NCI-H1417 (cell line): ENCODE results near the gene NKAIN2.
"Not testable (repeated sequence)": the region's sequence is repeated elsewhere in the genome, so short reads cannot be mapped to it uniquely, and the experiment has no call there.

Source experiments
- DNase-seq, 3 experiments: peaks; one replicate each; lab custom pipeline; 2025; lab: John Stamatoyannopoulos, UW

NKAIN2 gene

DNA sequence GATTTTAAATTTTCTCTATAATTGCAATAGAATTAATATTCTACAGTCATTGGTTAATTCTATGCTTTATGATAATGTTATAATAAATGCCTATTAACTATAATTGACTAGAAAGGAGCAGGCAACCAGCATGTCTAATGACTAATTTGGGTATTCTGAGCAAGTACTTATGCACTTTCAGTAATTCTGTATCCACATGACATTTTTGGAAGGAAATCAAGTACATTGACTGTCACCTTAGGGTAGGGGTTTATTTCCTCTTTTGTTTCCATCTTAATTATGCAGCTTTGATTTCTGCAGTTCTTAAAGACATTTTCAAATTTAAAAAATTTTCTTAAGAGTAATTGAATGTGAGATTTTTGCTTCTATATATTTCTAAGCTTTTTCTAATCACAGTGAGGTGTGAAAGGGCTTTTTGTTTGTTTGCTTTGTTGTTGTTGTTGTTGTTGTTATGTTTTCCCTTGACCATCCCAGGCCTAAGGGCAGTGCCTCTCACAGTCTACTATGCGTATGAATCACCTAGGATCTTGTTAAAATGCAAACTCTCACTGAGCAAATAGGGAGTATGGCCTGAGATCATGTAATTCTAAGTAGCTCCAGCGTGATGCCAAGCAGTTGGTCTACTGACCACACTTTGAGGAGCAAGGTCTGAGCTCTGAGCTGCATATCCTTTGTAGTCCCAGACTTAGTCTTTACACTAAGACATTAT lies 691.4 kb downstream of the NKAIN2 start:
- no peak for DNase-seq

DNA sequence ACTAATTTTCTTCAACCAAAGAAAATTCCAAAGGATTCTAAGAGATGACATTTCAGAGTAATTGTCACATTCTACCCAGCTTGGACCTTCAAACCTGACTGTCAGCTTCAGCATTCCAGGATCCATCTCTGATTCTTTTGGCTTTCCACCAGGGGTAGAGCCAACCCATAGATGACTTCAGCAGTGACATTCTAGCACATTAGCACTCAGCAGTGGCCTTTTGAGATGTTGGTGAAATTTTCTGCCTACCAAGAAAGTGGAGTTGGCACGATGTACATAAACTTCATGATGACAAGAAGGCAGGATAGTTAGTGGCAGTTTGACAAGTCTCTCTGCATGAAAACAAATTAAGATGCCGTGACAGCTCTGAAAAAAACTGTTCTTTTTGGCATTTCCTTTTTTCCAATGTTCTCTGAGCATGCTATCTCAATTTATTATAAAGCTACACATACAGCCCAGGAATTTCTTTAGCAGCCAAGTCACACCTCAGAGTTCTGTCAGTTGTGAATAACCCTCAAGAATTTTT lies 692.1 kb downstream of the NKAIN2 start:
- no peak for DNase-seq

DNA sequence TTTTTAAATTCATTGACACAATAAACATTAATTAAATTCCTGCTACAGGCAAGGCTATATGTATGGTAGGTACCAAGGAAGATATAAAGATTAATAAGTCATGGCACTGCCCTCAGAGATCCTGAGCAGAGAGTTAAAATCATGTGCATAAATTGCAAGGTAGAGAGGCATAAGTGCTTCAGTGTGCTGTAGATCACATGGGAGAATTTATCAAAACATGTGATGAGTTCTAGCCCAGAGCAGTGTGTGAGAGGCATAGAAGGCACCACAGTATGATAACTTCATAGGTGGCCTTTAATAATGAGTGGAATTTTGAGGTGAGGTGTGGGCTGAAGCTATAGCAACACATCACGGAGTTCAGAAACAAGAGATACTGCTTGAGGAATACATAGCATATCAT lies 692.7 kb downstream of the NKAIN2 start:
- no peak for DNase-seq

GRCh38 chr6:124512431-124512830 lies 708.8 kb downstream of the NKAIN2 start:
- DNase-seq = no peak

DNA sequence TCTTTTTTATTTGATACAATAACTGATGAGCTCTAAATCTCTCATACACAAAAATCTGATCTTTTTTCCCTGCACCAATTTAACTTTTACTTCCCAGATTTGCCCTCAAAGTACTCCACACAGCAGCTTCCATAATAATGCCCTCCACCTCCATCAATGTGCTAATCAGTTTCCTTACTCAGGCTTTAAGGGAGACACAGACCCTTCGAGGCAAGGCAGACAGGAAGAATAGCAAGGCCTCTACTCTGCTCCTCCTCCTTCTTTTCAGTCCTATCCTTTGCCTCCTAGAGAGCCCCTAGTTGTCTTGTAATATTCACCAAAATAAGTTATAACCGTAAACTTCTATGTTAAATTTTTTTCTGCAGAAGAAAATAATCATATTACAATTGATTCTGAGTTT lies 713.7 kb downstream of the NKAIN2 start:
- DNase-seq = no peak

DNA sequence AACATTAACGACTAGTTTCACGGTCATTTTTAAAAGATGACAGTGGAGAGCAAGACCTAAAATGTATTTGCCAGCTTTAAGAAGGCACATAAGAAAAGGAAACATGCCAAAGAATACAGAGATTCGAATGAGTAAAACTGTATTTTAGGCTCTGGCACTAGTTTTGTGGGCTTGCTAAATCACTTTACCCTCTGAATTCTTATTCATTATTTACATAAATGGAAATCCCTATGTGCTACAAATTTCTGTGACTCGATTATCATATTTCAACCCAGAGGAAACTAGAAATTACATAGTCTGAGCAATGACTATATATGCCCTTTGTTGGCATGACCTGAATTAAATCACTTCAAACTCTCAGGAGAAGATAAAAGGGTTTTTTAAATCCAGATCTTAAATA lies 716.8 kb downstream of the NKAIN2 start:
- DNase-seq = no peak

DNA sequence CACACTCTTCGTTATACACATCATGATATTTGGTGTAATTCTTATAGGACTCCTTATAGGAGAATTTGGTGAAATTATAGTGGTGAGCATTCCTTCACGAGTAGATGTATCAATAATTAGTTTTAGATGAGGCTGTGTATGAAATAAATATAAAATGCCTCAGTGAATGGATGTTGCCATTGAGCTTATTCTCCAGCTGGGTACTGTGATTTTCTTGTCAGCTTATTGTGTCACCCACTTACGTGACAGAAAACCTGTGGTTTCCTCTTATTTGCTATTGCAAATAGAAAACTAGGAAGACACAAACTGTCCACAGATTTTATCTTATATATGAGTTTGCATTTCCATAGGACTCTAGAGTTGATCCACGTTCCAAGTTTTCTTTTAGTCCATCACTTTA lies 718.7 kb downstream of the NKAIN2 start:
- DNase-seq = no peak

- DNase-seq = no peak
Observed at GRCh38 chr6:124524491-124525200, 721.0 kb downstream of the NKAIN2 start.

- no peak for DNase-seq
Observed at GRCh38 chr6:124530926-124531325, 727.3 kb downstream of the NKAIN2 start.

- DNase-seq = peak in 1 of 3 experiments; percentile 36
Observed at GRCh38 chr6:124535299-124535698, 731.6 kb downstream of the NKAIN2 start.

DNA sequence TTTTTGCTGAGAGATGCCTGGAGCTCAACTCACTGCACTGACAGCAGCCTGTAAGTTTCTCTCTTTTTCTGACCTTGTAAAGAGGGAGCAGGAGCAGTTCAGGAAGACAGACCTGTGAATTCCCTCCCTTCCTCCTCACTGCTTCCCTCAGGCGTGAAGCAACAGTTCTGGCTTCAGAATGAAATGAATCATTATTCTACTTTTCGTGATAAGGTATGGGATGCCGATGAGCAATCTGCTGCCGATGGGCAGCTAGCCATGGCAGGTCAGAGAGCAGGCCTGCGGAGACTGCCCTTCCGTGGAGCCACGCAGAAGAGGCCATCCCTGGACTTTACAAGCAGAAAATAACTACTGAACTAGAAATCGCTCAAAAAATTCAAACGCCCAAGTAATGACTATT lies 732.1 kb downstream of the NKAIN2 start:
- peak in 1 of 3 experiments; percentile 10 for DNase-seq

GRCh38 chr6:124536157-124536841 lies 732.6 kb downstream of the NKAIN2 start:
- peak in 1 of 3 experiments; percentile 48 for DNase-seq

DNA sequence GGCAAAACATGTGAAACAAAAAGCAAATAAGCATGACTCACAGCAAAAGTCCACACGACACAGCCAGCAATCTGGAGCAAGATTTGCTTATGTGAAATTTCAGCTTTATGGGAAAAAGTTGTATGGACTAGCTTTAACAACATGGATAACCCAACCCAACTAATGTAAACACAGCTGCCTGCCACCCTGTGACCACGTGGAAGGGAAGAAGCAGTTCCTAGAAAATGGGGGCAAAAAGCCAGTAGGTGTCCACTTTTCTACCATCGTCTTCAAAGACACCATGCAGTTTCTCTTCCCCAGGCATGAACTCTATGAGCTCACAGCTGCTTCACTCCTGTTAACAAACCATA lies 733.2 kb downstream of the NKAIN2 start:
- peak; percentile 24 to 73 (median 48) for DNase-seq

GRCh38 chr6:124539096-124539495 lies 735.4 kb downstream of the NKAIN2 start:
- DNase-seq = no peak

GRCh38 chr6:124541573-124541972 lies 737.9 kb downstream of the NKAIN2 start:
- DNase-seq = peak in 2 of 3 experiments; percentile 12 to 61

DNA sequence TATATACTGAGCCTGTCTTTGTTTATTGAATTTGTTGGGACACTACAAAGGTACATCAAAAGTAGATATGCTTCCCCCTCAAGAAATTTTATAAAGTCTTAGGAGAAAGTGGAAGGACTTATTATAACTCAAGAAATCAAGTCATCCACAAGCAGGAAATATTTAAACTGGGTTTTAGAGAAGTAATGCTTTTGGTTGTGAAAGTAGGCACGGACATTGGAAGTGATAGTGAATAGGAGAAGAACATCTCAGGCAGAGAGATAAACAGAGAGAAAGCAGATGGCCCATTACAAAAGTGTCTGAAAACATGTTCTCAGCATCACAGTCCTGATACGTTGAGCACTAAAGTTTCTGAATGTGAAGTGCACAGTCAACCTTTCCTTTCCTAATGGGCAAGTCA lies 742.9 kb downstream of the NKAIN2 start:
- DNase-seq = peak in 1 of 3 experiments; percentile 7

GRCh38 chr6:124551711-124552233 lies 748.1 kb downstream of the NKAIN2 start:
- no peak for DNase-seq

DNA sequence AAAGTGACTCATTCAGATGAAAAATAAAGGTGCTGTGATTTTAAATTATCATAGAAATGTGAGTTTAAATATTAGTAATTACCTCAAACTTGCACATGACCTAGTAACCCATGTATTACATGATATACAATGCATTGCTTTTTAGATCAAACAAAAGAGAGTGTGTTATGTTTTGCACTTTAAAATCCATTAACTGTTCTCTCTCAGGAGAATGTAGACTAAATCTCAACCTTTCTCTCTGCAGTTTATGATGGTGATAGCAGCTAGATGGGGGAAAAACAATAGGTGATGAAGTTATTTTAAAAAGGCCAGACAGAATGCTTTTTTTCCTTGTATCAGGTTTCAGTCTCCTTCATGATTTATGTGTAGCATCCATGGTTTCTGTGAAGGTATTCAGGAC lies 754.2 kb downstream of the NKAIN2 start:
- DNase-seq = peak in 1 of 3 experiments; percentile 52

DNA sequence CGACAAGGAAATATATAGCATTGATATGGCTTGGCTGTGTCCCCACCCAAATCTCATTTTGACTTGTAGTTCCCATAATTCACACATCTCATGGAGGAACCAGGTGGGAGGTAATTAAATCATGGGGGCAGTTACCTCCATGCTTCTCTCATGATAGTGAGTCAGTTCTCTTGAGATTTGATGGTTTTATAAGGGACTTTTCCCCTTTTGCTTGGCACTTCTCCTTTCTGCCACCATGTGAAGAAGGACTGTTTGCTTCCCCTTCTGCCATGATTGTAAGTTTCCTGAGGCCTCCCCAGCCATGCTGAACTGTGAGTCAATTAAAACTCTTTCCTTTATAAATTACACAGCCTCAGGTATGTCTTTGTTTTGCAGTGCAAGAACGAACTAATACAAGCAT lies 756.4 kb downstream of the NKAIN2 start:
- DNase-seq = not testable (repeated sequence)

- no peak for DNase-seq
Observed at GRCh38 chr6:124560873-124561567, 757.4 kb downstream of the NKAIN2 start.

DNA sequence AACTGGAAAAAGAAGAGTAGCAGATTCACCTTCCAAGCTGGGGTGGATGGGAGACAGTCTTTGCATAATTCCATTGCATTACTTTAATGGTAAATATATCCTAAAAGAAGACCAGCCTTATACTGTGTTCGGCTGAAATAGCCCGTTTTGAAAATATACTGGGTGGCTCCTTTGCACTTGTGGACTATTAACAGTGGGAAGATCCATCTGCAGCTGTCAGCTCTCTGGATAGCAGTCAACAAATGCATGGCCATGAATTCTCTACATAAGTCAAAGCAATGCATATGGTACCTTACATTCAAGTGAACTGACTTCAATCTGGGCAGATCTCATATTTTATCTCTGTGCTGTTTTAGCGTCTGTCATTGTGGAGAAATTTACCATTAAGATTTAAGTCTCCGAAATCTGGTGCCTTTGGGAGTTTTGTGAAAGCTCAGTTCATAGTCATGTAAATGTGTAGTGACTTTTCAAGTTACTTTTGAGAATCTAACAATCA lies 758.0 kb downstream of the NKAIN2 start:
- no peak for DNase-seq

- DNase-seq = not testable (repeated sequence)
Observed at GRCh38 chr6:124564125-124564524, 760.5 kb downstream of the NKAIN2 start.
